ENCODE measurements around the gene FRMD5.

Gene FRMD5

GRCh38 chr15:44132057-44132456, 63.0 kb downstream of the FRMD5 start:
- no peak for DNase-seq (ENCODE audit: low read depth)
- no peak for TF ChIP-seq CTCF (IDR thresholded peaks at IDR 0.05; ENCODE audit: control insufficient read depth, extremely low read depth, insufficient read depth)

GRCh38 chr15:44130778-44131177, 64.3 kb downstream of the FRMD5 start:
- no peak for DNase-seq (ENCODE audit: low read depth)
- peak; percentile 38 for TF ChIP-seq CTCF (IDR thresholded peaks at IDR 0.05; ENCODE audit: control insufficient read depth, extremely low read depth, insufficient read depth)

More at GRCh38 chr15:44132057-44132456, 63.0 kb downstream of the FRMD5 start:
- no peak overlapping the region for H3K4me3 ChIP-seq (ENCODE audit: low read depth, low read length)

GRCh38 chr15:44129911-44130310, 65.2 kb downstream of the FRMD5 start:
- TF ChIP-seq CTCF (IDR thresholded peaks at IDR 0.05; ENCODE audit: control insufficient read depth, extremely low read depth, insufficient read depth) = no peak
- no peak overlapping the region for H3K4me3 ChIP-seq (ENCODE audit: low read depth, low read length)
- DNase-seq (ENCODE audit: low read depth) = no peak

More at GRCh38 chr15:44130778-44131177, 64.3 kb downstream of the FRMD5 start:
- no peak overlapping the region for H3K4me3 ChIP-seq (ENCODE audit: low read depth, low read length)

GRCh38 chr15:44128443-44128842, 66.6 kb downstream of the FRMD5 start:
- no peak for TF ChIP-seq CTCF (IDR thresholded peaks at IDR 0.05; ENCODE audit: control insufficient read depth, extremely low read depth, insufficient read depth)
- no peak overlapping the region for H3K4me3 ChIP-seq (ENCODE audit: low read depth, low read length)
- no peak for DNase-seq (ENCODE audit: low read depth)

GRCh38 chr15:44125879-44126278, 69.2 kb downstream of the FRMD5 start:
- H3K4me3 ChIP-seq (ENCODE audit: low read depth, low read length) = no peak overlapping the region
- peak; percentile 51 for DNase-seq (ENCODE audit: low read depth)
- TF ChIP-seq CTCF (IDR thresholded peaks at IDR 0.05; ENCODE audit: control insufficient read depth, extremely low read depth, insufficient read depth) = no peak

- TF ChIP-seq CTCF (IDR thresholded peaks at IDR 0.05; ENCODE audit: control insufficient read depth, extremely low read depth, insufficient read depth) = no peak
- H3K4me3 ChIP-seq (ENCODE audit: low read depth, low read length) = no peak overlapping the region
- peak; percentile 88 for DNase-seq (ENCODE audit: low read depth)
Measured at GRCh38 chr15:44102675-44103254, 92.3 kb downstream of the FRMD5 start.

- no peak overlapping the region for H3K4me3 ChIP-seq (ENCODE audit: low read depth, low read length)
- no peak for DNase-seq (ENCODE audit: low read depth)
- TF ChIP-seq CTCF (IDR thresholded peaks at IDR 0.05; ENCODE audit: control insufficient read depth, extremely low read depth, insufficient read depth) = no peak
Measured at GRCh38 chr15:44101944-44102343, 93.1 kb downstream of the FRMD5 start.
